Stimulated activated memory B cell treated with anti-CD40 and anti-IgM and Interleukin-4, amounts not matched to agents 10 μg/mL and 1 μg/mL and 100 μg/mL, for 72 hours (primary cell): ENCODE measurements around the gene EEFSEC.
"Not testable (repeated sequence)": the region's sequence is repeated elsewhere in the genome, so short reads cannot be mapped to it uniquely, and the experiment has no call there.

Source experiments
- ATAC-seq: fragments of 150-1000 bp; cut with Tn5 transposase; 2 replicates; pipeline ENCODE4 v1.10.0; 2021
- H3K27ac Mint-ChIP-seq: one replicate; pipeline ENCODE4 v1.8.0; 2022; ENCODE audit warnings: mild to moderate bottlenecking, mixed read lengths
- H3K27me3 Mint-ChIP-seq: one replicate; pipeline ENCODE4 v1.8.0; 2022; ENCODE audit warnings: mixed read lengths
- H3K36me3 Mint-ChIP-seq: one replicate; pipeline ENCODE4 v1.8.0; 2022; ENCODE audit warnings: mixed read lengths
- H3K4me1 Mint-ChIP-seq: one replicate; pipeline ENCODE4 v1.8.0; 2022; ENCODE audit warnings: mixed read lengths
- H3K4me3 Mint-ChIP-seq: one replicate; pipeline ENCODE4 v1.8.0; 2022; ENCODE audit warnings: mild to moderate bottlenecking, moderate library complexity, mixed read lengths
- H3K9me3 Mint-ChIP-seq: one replicate; pipeline ENCODE4 v1.8.0; 2022; ENCODE audit warnings: mixed read lengths

Gene EEFSEC

DNA sequence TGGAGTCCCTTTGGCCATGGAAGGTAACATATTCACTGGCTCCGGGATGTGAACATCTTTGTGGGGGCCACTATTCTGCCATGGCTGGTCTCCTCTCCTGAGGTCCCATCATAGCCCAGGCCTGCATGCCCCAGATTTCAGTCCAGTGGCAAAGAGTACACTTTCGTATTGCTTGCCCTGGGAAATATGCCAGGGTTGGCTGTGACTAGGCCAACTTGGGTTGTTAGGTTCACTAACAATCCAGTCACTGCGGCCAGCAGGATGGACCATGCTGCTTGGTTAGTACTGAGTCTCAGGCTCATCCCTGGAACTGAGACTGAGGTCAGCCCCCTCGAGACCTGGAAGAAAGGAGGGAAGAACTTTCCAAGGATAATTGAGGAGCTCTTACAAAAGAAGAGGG lies 9.8 kb upstream of the EEFSEC start:
- no peaks in the 10 kb centered on the region for H3K27me3 Mint-ChIP-seq
- no peak for ATAC-seq
- no peak overlapping the region for H3K27ac Mint-ChIP-seq
- no peak overlapping the region for H3K4me3 Mint-ChIP-seq
- H3K36me3 Mint-ChIP-seq: no peaks in the 10 kb centered on the region
- H3K4me1 Mint-ChIP-seq: no peaks in the 10 kb centered on the region
- no peaks in the 10 kb centered on the region for H3K9me3 Mint-ChIP-seq

DNA sequence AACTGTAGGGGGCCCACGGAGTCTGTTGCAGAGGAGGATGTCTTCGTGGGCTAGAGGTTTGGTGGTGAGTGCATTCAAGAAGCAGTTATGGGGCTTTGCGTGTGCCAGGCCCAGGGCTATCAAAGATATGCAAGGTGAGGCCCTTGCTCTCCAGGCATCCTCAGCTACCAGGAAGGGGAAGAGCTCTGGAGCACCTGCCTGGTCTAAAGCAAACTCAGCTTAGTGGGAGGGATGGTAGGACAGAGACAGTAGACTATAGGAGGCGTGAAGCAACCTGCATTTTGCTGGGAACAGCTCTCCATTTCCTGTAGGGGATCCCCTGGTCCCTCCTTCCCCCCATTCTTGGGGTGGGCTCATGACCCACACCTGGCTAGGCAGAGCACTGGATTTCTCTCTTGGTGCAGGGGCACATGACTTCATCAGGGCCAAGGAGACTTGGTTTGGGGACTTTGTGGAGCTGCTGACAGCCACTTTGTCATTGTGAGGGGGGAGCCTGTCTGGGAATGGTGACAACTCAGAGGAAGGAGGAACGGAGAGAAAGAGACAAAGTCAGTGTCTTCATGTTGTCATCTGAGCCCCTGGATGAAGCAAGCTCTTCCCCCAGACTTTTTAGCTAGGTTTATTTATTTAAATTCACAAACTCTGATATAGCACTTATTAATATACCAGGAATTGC lies 8.6 kb upstream of the EEFSEC start:
- ATAC-seq: no peak
- Mint-ChIP-seq H3K27me3 (no peaks in the 10 kb centered on the region), H3K4me1 (no peaks in the 10 kb centered on the region), H3K27ac (no peak overlapping the region), H3K4me3 (no peak overlapping the region), H3K36me3 (no peaks in the 10 kb centered on the region), H3K9me3 (no peaks in the 10 kb centered on the region)

DNA sequence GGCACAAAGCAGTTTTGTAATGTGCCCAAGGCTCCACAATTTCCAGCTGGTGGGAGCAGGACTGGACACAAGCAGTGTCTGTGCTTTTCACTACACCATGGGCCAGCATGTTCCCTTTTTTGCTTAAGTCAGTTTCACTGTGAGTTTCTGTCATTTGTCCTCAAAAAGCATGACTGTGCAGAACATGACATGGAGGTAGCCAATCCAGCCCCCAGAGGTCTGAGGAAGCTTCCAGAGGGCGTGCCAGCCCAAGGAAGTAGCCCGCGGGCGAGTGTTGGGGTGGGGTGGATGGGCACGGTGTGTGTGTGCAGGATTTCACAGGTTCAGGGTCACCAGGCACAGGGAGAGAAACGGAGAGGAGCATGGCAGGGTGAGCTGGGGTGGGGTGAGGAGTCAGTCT lies 8.0 kb upstream of the EEFSEC start:
- no peak overlapping the region for H3K4me3 Mint-ChIP-seq

DNA sequence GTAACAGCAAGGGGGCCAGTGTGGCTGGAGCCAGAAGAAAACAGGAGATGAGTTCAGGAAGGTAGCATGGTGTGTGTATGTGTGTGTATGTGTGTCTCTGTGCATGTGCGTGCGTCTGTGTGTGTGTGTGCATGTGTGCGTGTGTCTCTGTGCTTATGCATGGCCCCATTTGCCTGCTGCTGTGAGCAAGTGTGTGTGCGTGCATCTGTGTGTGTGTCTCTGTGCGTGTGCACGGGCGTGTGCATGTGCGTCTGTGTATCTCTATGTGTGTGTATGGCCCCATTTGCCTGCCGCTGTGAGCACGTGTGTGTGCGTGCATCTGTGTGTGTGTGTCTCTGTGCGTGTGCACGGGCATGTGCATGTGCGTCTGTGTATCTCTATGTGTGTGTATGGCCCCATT lies 7.1 kb upstream of the EEFSEC start:
- H3K27me3 Mint-ChIP-seq: no peaks in the 10 kb centered on the region
- H3K36me3 Mint-ChIP-seq: no peaks in the 10 kb centered on the region
- H3K4me1 Mint-ChIP-seq: no peaks in the 10 kb centered on the region
- H3K27ac Mint-ChIP-seq: no peak overlapping the region
- H3K4me3 Mint-ChIP-seq: no peak overlapping the region
- H3K9me3 Mint-ChIP-seq: no peaks in the 10 kb centered on the region
- ATAC-seq: no peak

More for the DNA sequence above, 8.0 kb upstream of the EEFSEC start:
- ATAC-seq: no peak
- no peaks in the 10 kb centered on the region for H3K4me1 Mint-ChIP-seq
- H3K27ac Mint-ChIP-seq: no peak overlapping the region
- no peaks in the 10 kb centered on the region for H3K9me3 Mint-ChIP-seq
- H3K36me3 Mint-ChIP-seq: no peaks in the 10 kb centered on the region
- H3K27me3 Mint-ChIP-seq: no peaks in the 10 kb centered on the region

DNA sequence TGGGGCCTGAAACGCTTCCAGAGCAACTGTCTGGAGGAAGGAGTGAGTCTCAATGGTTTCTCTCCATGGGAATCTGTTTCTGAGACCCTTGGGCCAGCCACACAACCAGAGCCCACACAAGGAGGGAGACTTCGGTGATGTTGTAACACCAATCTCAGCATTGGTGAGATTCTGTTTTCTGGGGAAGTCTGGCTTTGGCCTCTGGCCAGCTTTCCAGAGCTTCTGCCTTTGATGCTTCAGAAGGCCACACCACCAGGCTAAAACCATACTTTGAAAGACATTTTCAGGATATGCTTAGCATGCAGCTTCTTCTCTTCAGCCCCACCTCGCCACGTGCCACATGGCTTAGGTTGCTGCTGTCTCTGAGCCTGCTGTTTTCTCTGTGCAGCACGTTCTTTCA lies 3.6 kb upstream of the EEFSEC start:
- Mint-ChIP-seq H3K4me3 (no peak overlapping the region), H3K27me3 (no peaks in the 10 kb centered on the region), H3K4me1 (peaks cover 13% of the 10 kb centered on the region), H3K9me3 (peaks cover 4% of the 10 kb centered on the region), H3K36me3 (no peaks in the 10 kb centered on the region), H3K27ac (no peak overlapping the region)
- no peak for ATAC-seq

DNA sequence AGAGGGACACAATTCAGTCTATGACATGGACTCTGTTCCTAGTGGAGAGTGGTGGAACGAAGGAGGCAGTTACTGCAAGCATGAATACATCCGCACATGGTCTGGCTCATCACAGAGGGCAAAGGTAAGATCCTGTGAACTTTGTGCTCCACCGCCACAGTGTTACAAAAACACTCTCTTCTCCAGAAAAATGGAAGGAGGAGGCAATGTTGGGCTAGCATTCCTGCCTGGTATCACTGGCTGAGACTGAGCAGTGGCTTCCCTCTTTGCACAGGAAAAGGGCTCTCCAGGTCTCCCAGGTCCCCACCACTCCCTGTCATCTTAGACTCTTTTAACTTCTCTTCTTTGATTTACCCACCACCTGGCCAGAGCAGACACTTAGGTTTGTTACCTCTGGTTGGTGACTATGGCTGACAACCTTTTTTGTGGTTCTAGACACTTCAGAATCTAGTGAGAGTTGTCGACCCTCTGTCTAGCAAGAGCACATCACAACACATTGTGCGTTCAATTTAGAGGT lies 1.5 kb upstream of the EEFSEC start:
- no peaks in the 10 kb centered on the region for H3K27me3 Mint-ChIP-seq
- H3K36me3 Mint-ChIP-seq: peaks cover 9% of the 10 kb centered on the region
- no peak overlapping the region for H3K4me3 Mint-ChIP-seq
- ATAC-seq: no peak
- H3K9me3 Mint-ChIP-seq: peaks cover 4% of the 10 kb centered on the region
- H3K4me1 Mint-ChIP-seq: peaks cover 26% of the 10 kb centered on the region
- no peak overlapping the region for H3K27ac Mint-ChIP-seq

DNA sequence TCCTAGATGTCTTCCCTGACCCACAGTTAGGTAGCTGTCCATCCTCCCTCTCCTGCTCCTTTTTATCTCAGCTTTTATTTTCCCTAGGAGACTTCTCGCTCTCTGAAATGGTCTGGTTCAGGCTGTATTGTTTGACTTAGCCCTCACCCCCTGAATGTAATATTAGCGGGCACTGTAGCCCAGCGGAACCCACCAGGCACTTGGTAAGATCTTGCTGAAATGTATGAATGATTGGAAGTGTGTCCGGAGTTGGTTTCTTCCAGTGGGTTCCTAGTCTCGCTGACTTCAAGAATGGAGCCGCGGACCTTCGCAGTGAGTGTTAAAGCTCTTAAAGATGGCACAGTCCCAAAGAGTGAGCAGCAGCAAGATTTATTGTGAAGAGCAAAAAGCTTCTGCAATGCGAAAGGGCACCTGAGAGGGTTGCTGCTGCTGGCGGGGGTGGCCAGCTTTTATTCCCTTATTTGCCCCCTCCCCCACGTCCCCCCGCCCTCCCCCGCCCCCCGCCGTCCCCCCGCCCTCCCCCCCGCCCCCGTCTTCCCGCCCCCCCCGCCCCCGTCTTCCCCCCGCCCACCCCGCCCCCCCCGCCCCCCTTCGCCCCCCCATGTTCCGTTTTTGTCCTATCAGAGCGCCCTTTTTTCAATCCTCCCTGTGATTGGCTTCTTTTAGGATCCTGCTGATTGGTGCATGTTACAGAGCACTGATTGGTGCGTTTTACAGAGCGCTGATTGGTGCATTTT lies 694 bp upstream of the EEFSEC start:
- Mint-ChIP-seq H3K9me3 (peaks cover 4% of the 10 kb centered on the region), H3K4me3 (peak overlapping the region; percentile 91), H3K27ac (peak overlapping the region; percentile 84), H3K4me1 (peaks cover 26% of the 10 kb centered on the region), H3K36me3 (peaks cover 16% of the 10 kb centered on the region), H3K27me3 (no peaks in the 10 kb centered on the region)
- ATAC-seq: peak; percentile 68

DNA sequence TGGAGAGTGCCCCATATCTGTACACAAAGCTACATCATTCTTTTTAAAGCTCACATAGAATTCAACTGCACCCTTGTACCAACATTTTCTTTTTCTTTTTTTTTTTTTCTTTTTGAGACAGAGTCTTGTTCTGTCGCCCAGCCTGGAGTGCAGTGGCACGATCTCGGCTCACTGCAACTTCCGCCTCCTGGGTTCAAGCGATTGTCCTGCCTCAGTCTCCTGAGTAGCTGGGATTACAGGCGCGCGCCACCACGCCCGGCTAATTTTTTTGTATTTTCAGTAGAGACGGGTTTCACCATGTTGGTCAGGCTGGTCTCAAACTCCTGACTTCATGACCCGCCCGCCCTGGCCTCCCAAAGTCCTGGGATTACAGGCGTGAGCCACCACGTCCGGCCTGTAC lies 1.1 kb downstream of the EEFSEC start:
- peaks cover 31% of the 10 kb centered on the region for H3K36me3 Mint-ChIP-seq
- ATAC-seq, H3K27me3 Mint-ChIP-seq, H3K9me3 Mint-ChIP-seq: not testable (repeated sequence)
- H3K4me3 Mint-ChIP-seq: peak overlapping the region; percentile 91
- H3K4me1 Mint-ChIP-seq: peaks cover 29% of the 10 kb centered on the region
- H3K27ac Mint-ChIP-seq: peak overlapping the region; percentile 84

DNA sequence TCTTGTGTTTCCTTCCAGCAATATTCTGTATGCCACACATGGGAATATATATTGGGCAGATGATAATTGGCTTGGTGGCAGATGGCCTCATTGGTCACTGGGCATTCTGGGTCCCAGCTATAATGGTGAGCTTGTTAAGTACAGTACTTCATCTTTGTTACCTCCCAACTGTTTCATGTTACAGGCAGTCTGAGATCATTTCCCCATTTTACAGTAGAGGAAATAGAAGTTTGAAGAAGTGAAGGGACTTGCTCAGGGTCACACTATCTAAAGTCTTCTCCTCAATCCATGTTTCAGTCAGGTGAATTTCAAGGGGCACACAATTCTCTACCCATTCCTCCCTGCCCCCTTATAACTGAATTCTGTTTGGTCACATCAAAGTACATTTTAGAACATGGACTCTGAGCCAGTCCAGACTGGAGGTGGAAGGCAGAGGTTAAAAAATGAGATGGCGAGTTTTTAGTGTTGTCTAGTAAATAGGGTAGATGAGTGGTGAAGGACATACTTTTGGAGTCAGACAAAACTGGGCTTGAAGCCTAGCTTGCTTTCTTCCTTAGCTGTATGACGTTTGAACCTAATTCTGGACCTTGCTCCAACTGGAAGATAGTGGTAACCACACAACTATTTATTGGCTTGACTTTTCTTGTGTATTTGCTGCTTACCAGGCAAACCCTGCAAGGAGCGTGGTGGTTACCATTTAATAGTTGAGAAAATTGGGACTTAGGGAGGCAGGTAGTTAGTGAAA lies 2.5 kb downstream of the EEFSEC start:
- Mint-ChIP-seq H3K4me1 (peaks cover 43% of the 10 kb centered on the region), H3K27me3 (no peaks in the 10 kb centered on the region), H3K4me3 (no peak overlapping the region), H3K27ac (no peak overlapping the region), H3K9me3 (peaks cover 4% of the 10 kb centered on the region), H3K36me3 (peaks cover 37% of the 10 kb centered on the region)
- no peak for ATAC-seq

DNA sequence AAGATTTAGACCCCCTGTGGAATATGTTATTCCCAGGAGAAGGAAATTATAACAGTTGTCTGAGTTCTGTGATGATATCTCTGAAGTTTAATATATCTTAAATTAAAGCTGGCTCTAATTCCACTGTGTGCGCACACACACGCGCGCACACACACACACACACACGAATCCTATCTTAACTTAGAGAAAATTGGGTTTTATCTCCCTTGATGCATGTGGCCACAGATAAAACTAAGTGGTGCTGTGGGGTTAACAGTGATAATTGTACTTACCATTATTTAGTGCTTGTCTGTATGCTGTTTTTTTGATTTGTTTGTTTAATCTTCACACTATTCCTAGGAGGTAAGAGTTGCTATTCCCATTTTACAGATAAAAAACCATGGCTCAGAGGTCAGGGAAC lies 7.4 kb downstream of the EEFSEC start:
- H3K4me1 Mint-ChIP-seq: peaks cover 41% of the 10 kb centered on the region
- H3K36me3 Mint-ChIP-seq: peaks cover 55% of the 10 kb centered on the region
- no peaks in the 10 kb centered on the region for H3K9me3 Mint-ChIP-seq
- no peaks in the 10 kb centered on the region for H3K27me3 Mint-ChIP-seq
- no peak overlapping the region for H3K27ac Mint-ChIP-seq
- H3K4me3 Mint-ChIP-seq: no peak overlapping the region
- no peak for ATAC-seq

DNA sequence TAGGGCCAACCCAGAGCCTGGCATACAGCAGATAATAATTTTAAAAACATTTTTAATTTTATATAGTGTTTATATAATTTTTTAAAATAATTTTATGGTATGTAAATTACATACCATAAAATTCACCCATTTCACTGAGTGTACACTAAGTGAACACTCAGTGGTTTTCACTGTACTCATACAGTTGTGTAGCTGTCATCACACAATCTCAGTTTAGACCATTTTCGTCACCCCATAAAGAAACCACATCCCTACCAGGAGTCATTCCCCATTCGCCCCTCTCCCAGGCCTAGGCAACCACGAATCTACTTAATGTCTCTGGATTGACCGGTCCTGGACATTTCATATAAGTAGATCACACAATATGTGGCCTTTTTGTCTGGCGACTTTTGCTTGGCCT lies 10.2 kb downstream of the EEFSEC start:
- Mint-ChIP-seq H3K27me3 (no peaks in the 10 kb centered on the region), H3K27ac (no peak overlapping the region), H3K36me3 (peaks cover 40% of the 10 kb centered on the region), H3K4me1 (peaks cover 51% of the 10 kb centered on the region), H3K9me3 (no peaks in the 10 kb centered on the region), H3K4me3 (no peak overlapping the region)
- no peak for ATAC-seq

DNA sequence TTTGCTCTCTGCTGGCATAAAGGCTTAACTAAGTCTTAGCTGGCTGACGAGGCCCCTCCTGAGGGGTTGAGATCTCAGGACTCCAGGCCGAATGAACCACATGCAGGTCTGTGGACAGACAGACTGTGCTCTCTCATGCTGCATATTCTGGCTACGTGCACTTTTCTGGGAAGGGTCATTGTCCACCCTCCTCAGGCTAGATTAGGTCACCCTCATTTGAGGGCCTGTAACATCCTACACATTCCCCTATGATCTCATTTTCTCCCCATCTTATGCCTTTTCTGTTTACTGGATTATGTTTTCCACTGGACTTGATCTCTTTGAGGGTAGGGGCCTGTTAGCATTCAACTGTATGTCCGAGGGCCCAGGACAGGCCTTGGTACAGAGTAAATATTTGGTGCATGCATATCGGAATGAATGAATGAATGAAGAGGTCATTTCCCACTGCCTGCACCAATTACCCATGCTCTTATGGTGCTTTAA lies 13.7 kb downstream of the EEFSEC start:
- Mint-ChIP-seq H3K36me3 (peaks cover 26% of the 10 kb centered on the region), H3K27ac (no peak overlapping the region), H3K4me1 (peaks cover 42% of the 10 kb centered on the region), H3K27me3 (no peaks in the 10 kb centered on the region), H3K9me3 (no peaks in the 10 kb centered on the region), H3K4me3 (no peak overlapping the region)
- no peak for ATAC-seq

DNA sequence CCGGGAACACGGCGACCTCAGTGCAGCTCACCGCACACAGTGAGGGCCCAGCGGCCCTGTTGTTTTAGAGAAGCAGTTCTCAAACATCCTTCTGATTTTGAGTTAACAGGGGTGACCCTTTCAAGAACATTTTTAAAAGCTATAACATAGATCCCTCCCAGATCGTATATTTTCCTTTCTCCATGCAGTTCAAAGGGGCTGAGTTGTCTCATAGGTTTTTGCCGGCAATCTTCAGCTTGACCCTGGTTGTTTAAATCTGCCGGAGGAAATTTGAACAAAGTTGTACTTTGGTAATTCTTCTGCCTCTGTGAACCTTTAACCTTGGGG lies 14.3 kb downstream of the EEFSEC start:
- H3K36me3 Mint-ChIP-seq: peaks cover 20% of the 10 kb centered on the region
- no peak overlapping the region for H3K27ac Mint-ChIP-seq
- H3K27me3 Mint-ChIP-seq: no peaks in the 10 kb centered on the region
- H3K4me1 Mint-ChIP-seq: peaks cover 37% of the 10 kb centered on the region
- ATAC-seq: no peak
- H3K9me3 Mint-ChIP-seq: no peaks in the 10 kb centered on the region
- H3K4me3 Mint-ChIP-seq: no peak overlapping the region

DNA sequence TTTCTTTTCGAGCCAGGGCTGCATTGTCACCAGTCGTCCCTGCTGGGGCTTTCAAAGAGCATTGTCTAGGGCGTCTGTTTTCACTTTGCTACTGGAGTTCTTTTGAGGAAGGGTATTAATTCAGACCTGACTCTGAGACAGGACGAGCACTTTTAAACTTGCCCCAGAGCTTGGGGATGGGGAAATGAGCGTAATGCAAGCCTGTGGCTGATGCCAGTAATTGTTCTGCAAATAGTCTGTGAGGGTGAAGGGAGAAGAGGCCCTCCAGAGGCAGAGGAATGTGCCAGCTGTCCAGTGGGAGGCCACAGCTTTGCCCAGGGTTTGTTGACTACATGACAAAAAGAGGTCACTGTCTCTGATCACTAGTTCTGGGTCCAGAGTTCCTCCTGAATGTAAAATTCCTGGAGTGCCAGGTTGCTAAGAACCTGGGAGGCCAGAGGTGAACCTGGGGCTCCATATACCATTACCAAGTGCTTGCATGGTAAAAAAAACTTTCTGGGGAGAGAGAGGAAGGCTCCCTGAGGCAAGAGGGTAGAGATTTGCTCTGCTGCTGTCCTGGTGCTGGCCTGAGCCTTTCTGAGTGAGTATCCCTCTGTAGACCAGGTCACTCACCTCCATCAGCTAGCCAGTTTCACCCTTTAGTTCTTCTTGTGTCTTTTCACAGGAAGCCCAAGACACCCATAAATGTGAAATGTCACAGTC lies 14.8 kb downstream of the EEFSEC start:
- no peak overlapping the region for H3K27ac Mint-ChIP-seq

DNA sequence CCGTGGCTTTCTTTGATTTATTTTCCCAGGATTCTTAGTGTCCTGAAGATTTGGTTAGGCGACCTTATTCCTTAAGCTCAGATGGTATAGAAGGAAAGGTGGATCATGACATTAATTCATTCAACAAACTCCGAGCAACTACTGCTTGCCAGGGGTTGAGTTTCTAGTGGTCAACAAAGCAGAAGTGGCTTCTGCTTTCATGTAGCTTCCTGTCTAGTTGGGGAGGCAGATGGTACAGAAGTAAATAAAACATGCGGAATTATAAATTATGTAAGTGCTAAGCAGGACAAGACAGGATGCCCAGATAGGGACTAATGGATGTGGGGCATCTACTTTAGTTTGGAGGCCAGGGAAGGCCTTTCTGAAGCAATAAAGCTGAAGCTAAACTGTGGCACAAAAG lies 15.6 kb downstream of the EEFSEC start:
- Mint-ChIP-seq H3K4me3 (no peak overlapping the region), H3K27me3 (no peaks in the 10 kb centered on the region), H3K9me3 (no peaks in the 10 kb centered on the region), H3K27ac (no peak overlapping the region), H3K4me1 (peaks cover 39% of the 10 kb centered on the region), H3K36me3 (peaks cover 14% of the 10 kb centered on the region)
- ATAC-seq: no peak

More for the DNA sequence above, 14.8 kb downstream of the EEFSEC start:
- no peaks in the 10 kb centered on the region for H3K9me3 Mint-ChIP-seq
- H3K4me1 Mint-ChIP-seq: peaks cover 37% of the 10 kb centered on the region
- ATAC-seq: no peak
- H3K4me3 Mint-ChIP-seq: no peak overlapping the region
- H3K36me3 Mint-ChIP-seq: peaks cover 19% of the 10 kb centered on the region
- no peaks in the 10 kb centered on the region for H3K27me3 Mint-ChIP-seq
